Glomerular endothelial cell (primary cell): ENCODE data around the gene PCGF5. TPM values are rescaled to one million over a fixed set of nuclear protein-coding genes. Genes with fewer than 3 reads are reported as not detected.
"Not testable (repeated sequence)": the region's sequence is repeated elsewhere in the genome, so short reads cannot be mapped to it uniquely, and the experiment has no call there.

Source experiments
- DNase-seq: peaks from one replicate; pipeline ENCODE4 v3.0.0-alpha.2; 2011; ENCODE audit warnings: low read depth, low spot score; ENCODE audit errors: extremely low read depth
- total RNA-seq: library from RNA; depleted of rRNA; stranded (reverse); fragments of >200 nt; gene quantifications from 2 replicates; pipeline ENCODE4 v1.2.3, GENCODE V29; 2015

Gene PCGF5
- total RNA-seq, 1 donor from 2014 or later: 27.5 TPM

DNA sequence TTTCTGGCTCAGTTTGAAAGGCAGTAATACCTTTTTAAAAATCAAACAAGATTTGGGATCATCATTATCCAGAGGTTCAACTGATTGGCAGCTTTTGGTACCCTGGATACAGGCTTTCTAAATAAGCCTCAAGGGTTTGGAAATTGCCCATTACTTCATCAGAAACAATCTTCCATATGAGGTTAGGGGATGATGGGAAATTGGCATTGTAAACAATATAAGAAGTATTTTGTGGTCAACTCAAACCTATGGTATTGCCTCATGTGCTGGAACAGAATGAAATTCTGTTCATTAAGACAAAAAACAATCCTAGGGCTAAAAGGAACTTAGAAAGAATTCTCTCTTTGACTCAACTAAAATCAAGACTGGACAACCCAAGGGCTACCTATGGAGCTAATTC, 97.1 kb downstream of the PCGF5 start:
- no peak for DNase-seq

DNA sequence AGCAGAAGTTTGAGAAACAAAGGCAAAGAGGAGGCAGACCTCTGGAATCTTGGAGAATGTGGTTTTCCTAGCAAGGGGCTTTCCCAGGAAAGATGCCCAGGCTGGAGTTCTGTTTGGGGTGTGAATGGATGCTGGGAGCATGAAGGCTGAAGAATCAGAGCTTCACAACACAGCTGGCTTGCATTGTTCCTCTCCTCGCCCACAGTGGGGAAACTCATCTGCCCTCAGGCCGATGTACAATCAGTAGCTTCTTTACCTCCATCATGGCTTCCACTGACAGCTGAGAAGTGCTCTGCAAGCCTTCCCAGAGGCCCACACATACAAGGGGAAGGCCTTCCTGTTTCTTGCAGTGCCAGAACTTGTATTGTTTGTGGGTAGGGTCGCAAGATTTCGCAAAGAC, 98.9 kb downstream of the PCGF5 start:
- DNase-seq: no peak

- not testable (repeated sequence) for DNase-seq
Measured at GRCh38 chr10:91323293-91323905, 102.9 kb downstream of the PCGF5 start.

DNA sequence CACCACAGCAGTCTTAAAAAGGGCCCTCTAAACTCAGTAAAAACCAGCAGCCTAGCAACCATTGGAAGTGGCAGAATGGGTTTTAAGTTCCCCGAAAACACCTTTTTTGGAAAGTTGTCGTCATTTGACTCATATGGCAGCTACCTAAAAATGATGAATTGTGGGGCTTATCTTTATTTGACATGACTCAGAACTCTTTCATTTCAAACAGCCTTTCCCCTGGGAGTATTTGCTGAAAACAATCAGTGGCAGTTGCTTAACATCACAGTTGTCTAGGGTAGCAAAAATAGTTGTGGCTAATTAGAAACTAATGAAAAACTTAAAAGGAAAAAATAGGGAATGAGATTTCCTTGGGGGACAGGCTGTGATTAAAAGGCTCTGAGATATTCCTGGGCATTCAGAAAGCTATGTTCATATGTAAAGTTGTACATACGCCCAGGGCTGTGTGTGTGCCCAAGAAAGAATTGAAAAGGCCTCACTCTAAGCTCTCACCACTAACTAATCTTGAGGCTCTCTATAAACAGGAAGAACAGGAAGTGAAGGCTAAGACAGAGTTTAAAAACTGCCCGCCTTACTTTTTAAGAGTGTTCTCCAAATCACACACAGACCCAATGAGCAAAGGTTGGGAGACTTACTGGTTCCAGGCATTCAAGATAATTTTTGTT, 108.0 kb downstream of the PCGF5 start:
- DNase-seq: no peak

Other genes starting within 250 kb of the PCGF5 start
- 3.9 and 8.0 TPM in 2 replicates for gene HECTD2, start 189.7 kb downstream of the PCGF5 start, total RNA-seq